OCI-M2 (cell line): ENCODE data around the gene CCDC59.
"Not testable (repeated sequence)": the region's sequence is repeated elsewhere in the genome, so short reads cannot be mapped to it uniquely, and the experiment has no call there.

Source experiments
- DNase-seq: peaks from one replicate; lab custom pipeline; 2025; ENCODE audit not compliant: unreplicated experiment; lab: John Stamatoyannopoulos, UW

CCDC59 gene

DNA sequence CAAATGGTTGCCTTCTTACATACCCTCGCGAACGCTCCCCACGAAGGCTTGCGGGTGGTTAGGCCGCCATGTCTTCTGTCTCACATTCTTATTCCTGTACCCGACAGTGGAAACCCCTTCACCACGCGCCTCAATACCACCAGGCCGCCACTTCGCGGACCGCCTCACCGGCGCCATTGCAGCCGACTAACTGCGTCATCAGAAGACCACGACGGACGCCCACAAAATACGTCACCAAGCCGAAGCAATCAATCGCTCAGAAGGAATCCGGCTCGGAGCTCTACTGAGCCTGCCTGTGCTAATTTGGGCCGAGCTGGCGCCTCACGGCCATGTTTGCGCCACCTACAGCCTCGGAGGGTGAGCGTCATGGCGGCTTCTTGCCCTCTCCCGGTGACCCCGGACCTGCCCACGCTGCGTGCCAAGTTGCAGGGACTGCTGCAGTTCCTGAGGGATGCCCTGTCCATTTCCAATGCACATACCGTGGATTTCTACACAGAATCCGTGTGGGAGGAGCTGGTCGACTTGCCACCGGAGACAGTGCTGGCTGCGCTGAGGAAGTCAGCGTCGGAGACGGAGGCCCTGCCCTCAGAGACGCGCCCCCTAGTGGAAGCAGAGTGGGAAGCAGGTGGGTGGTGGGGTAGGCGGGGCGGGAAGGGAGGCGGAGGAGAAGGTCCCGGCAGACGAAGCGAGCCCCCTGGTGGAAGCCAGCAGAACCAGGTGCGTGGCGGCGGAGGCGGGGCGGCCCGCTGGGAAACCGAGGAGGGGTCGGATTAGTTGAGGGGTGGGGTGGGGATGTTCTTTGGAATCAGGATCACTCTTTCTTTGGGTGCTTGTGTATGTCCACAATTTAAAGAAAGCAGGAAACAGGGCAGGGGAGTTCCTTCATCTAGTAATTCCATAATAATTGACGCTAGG lies at the start of gene CCDC59, which contains the start of gene METTL25:
Gene CCDC59 (minus strand): TSS at position 188 of the 915 bp plus-strand sequence. CDS start 11 bp downstream, at position 177.
Gene METTL25 (plus strand): TSS at position 330 of the 915 bp plus-strand sequence. CDS start 37 bp downstream, at position 367.
- DNase-seq = peak; percentile 73

GRCh38 chr12:82407481-82407880 lies 49.3 kb upstream of the CCDC59 start:
- no peak for DNase-seq

- DNase-seq = no peak
Measured at GRCh38 chr12:82406651-82407050, 48.5 kb upstream of the CCDC59 start.

GRCh38 chr12:82400819-82401218 lies 42.6 kb upstream of the CCDC59 start:
- DNase-seq = no peak

GRCh38 chr12:82398879-82399278 lies 40.7 kb upstream of the CCDC59 start:
- DNase-seq = no peak

GRCh38 chr12:82383930-82384552 lies 25.9 kb upstream of the CCDC59 start:
- DNase-seq = no peak

DNA sequence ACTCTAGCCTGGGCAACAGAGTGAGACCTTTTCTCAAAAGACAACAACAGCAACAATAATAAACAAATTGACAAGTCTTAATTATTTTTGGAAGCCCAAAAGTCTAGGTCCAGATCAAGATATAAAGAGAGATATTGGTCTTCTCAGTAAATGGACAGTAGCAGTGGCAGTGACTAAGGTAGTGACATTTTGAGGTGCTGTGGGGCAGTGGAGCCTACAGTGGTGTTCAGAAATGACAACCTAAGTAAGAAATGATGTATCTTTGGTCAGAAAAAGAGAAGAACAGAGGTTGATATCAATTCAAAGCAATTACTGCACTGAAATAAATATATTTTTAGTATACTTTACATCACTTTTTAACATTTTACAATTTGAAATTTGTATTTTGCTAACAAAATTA lies 20.8 kb upstream of the CCDC59 start:
- DNase-seq = no peak

DNA sequence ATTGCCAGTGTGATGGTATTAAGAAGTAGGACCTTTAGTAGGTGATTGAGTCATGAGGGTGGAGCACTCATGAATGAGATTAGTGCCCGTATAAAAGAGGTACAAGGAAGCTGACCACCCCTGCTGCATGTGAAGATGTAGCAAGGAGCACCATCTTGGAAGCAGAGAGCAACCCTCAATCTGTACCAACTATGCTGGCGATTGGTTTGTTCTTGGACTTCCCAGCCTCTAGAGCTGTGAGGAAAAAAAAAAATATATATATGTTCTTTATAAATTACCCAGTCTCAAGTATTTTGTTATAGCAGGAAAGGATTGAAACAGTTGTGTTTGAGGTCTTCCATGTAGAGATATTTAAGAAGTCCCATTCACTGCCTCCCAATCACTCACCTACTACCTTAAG lies 17.0 kb upstream of the CCDC59 start:
- no peak for DNase-seq

DNA sequence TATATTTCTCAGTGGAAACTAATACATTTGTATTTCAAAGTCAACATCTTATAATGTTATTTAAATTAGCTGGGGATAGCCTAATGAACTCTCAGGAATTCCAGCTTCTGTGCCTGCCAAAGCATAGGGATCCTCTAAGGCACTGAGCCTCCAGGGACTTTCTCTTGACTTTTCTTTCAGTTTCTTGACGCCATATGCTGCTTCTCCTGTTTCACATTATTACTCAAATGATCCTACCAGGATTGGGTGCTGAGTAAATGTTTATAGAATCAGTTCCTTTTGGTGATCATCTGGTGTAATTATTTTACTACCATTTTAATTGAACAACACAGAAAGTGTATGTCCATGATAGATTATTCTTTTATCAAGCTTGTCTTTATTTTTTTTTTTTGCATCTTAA lies 8.0 kb upstream of the CCDC59 start:
- no peak for DNase-seq

- no peak for DNase-seq
Measured at GRCh38 chr12:82363990-82364389, 5.8 kb upstream of the CCDC59 start.

- DNase-seq = no peak
Measured at GRCh38 chr12:82361461-82361915, 3.3 kb upstream of the CCDC59 start.

DNA sequence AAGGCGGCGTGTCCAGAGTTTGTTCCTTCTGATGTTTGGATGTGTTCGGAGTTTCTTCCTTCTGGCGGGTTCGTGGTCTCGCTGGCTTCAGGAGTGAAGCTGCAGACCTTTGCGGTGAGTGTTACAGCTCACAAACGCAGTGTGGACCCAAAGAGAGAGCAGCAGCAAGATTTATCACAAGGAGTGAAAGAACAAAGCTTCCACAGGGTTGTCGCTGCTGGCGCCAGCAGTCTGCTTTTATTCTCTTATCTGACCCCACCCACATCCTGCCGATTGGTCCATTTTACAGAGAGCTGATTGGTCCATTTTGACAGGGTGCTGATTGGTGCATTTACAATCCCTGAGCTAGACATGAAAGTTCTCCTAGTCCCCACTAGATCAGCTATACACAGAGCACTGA lies 2.6 kb upstream of the CCDC59 start:
- not testable (repeated sequence) for DNase-seq

- DNase-seq = no peak
Measured at GRCh38 chr12:82359115-82359478, 910 bp upstream of the CCDC59 start.

- DNase-seq = no peak
Measured at GRCh38 chr12:82357845-82358199, 365 bp downstream of the CCDC59 start.

DNA sequence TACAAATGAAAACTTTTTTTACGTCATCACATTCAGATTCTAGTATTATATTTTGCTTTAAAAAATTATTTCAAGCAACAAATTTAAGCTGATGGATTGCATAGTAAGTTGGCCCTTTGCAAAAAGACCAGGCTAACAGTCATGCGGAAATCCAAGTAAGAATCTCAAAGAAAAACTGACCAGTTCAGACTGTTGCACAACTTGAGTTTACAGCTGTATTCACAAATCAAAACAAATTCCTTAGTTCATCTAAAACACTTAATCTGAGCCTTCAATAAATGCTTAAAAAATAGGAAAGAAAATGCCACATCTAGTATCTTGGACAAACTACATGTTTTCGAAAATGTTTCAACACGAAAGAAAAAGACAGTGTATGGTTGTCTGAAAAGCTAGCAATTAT lies 847 bp downstream of the CCDC59 start:
- DNase-seq = no peak

DNA sequence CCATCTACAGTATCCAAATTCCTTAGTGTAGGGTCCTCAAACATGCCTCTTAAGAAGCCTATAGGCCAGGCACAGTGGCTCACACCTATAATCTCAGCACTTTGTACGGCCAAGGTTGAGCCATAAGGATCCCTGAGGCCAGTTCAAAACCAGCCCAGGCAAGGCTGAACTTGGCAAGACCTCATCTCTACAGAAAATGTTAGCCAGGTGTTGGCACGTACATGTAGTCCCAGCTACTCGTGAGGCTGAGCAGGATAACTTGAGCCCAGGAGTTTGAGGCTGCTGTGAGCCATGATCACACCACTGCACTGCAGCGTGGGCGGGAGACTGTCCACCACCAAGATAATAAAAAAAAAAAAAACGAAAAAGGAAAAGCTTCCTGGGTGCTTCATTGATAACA lies 6.8 kb downstream of the CCDC59 start:
- DNase-seq = no peak

GRCh38 chr12:82350161-82350560 lies 8.0 kb downstream of the CCDC59 start:
- no peak for DNase-seq

GRCh38 chr12:82329508-82329907 lies 28.7 kb downstream of the CCDC59 start:
- no peak for DNase-seq

DNA sequence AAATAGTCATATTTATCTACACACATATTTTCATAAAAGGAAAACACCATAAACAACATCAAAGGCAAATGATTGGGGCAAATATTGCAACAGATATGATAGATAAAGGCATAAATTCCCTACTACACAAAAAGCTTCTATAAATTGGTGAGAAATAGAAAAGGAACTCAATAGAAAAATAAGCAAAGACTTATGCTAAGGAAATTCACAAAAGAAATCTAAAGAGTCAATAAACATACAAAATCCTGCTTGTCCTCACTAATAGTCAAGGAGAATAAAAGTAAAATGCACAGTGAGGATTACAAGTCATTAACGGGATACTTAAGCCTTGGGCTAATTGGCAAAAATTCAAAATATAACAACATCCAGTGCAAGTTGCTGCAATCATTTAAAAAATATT lies 30.3 kb downstream of the CCDC59 start:
- no peak for DNase-seq

- DNase-seq = no peak
Measured at GRCh38 chr12:82326905-82327503, 31.2 kb downstream of the CCDC59 start.

GRCh38 chr12:82325540-82326336 lies 32.4 kb downstream of the CCDC59 start:
- DNase-seq = no peak
